SIG-M5 treated with dmso at 0.1 percent for 504 hours (cell line): ENCODE measurements around the gene UNCX.
"Not testable (repeated sequence)": the region's sequence is repeated elsewhere in the genome, so short reads cannot be mapped to it uniquely, and the experiment has no call there.

Experiments used
- DNase-seq: peaks from one replicate; lab custom pipeline; 2025; ENCODE audit not compliant: unreplicated experiment; lab: John Stamatoyannopoulos, UW

The UNCX gene

GRCh38 chr7:1232623-1233332 is at the start of gene UNCX:
TSS of gene UNCX (plus strand) at chr7:1232872. CDS start at chr7:1233018, 146 bp downstream.
- no peak for DNase-seq

GRCh38 chr7:1187127-1187526 is 45.5 kb upstream of the UNCX start:
- DNase-seq, result no peak

DNA sequence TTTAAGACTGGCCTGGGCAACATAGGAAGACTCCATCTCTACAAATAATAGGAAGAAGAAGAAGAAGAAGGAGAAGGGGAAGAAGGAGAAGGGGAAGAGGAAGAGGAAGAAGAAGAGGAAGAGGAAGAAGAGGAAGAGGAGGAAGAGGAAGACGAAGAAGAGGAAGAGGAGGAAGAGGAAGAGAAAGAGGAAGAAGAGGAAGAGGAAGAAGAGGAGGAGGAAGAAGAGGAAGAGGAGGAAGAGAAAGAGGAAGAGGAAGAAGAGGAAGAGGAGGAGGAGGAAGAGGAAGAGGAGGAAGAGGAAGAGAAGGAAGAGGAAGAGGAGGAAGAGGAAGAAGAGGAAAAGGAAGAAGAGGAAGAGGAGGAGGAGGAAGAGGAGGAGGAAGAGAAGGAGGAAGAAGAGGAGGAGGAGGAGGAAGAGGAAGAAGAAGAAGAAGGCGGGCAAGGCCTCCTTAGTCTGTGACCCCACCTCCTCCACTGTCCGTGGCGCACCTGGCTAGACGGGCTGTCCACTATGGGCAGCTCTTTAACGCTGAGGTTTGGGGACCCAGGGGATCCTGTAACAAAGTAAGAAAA is 43.9 kb upstream of the UNCX start:
- no peak for DNase-seq

DNA sequence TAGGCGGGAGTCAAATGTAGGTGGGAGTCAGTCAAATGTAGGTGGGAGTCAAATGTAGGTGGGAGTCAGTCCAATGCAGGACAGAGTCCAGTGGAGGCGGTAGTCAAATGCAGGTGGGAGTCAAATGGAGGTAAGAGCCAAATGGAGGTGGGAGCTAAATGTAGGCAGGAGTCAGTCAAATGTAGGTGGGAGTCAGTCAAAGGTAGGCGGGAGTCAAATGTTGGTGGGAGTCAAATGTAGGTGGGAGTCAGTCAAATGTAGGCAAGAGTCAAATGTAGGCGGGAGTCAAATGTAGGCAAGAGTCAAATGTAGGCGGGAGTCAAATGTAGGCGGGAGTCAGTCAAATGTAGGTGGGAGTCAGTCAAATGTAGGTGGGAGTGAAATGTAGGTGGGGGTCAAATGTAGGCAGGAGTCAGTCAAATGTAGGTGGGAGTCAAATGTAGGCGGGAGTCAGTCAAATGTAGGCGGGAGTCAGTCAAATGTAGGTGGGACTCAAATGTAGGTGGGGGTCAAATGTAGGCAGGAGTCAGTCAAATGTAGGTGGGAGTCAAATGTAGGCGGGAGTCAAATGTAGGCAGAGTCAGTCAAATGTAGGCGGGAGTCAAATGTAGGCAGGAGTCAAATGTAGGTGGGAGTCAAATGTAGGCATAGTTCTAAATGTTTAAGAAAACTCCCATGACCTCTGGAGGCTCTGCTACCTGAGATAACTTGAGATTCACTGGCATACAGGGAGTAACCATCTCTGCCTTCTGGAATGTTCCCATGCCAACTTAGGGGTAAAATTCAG is 42.5 kb upstream of the UNCX start:
- DNase-seq, result no peak

- DNase-seq, result peak; percentile 85
Measured at GRCh38 chr7:1192171-1192676, 40.4 kb upstream of the UNCX start.

- peak; percentile 5 for DNase-seq
Measured at GRCh38 chr7:1193593-1194424, 38.9 kb upstream of the UNCX start.

GRCh38 chr7:1196441-1196840 is 36.2 kb upstream of the UNCX start:
- not testable (repeated sequence) for DNase-seq

DNA sequence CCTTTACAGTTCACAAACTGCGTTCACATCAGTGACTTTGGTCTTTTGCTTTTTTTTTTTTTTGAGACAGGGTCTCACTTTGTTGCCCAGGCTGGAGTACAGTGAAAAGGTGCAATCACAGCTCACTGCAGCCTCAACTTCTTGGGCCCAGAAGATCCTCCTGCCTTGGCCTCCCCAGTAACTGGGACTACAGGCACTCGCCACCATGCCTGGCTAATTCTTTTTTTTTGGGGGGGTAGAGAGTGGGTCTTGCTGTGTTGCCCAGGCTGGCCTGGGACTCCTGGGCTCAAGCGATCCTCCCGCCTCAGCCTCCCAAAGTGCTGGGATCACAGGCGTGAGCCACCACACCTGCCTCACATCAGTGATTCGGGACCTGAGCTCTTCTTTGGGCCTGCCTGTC is 35.7 kb upstream of the UNCX start:
- no peak for DNase-seq

GRCh38 chr7:1197997-1198625 is 34.6 kb upstream of the UNCX start:
- DNase-seq, result no peak

- no peak for DNase-seq
Measured at GRCh38 chr7:1200045-1200444, 32.6 kb upstream of the UNCX start.

DNA sequence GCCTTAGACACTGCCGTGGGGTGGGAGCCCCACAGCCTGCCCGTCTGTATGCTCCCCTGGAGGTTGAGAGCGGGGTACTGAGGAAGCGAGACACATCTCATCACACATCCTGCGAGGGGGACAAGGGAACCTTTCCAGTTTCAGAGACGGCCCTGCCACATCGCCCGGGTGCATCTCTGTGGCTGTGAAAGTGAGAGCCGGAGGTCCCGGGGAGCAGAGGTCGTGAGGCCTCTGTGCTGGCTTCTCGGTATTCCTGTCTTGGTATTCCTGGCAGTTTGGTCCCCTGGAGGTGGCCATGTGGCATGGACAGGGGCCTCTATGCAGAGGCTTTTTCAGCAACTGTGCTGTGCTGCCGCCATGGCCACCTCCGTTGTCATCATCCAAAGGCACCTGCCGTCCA is 30.8 kb upstream of the UNCX start:
- no peak for DNase-seq

DNA sequence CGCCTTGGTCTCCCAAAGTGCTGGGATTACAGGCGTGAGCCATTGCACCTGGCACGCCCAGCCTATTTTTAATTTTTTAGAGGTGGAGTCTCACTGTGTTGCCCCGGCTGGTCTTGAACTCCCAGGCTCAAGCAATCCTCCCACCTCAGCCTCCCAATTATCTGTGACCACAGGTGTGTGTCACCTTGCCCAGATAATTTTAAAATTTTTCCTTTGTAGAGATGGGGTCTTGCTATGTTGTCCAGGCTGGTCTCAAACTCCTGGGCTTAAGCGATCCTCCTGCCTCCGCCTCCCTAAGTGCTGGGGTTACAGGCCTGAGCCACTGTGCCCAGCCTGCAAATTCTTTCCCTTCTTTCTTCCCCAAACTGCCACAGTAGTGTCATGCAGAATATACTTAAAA is 29.8 kb upstream of the UNCX start:
- DNase-seq, result not testable (repeated sequence)

GRCh38 chr7:1204460-1205140 is 28.1 kb upstream of the UNCX start:
- no peak for DNase-seq

DNA sequence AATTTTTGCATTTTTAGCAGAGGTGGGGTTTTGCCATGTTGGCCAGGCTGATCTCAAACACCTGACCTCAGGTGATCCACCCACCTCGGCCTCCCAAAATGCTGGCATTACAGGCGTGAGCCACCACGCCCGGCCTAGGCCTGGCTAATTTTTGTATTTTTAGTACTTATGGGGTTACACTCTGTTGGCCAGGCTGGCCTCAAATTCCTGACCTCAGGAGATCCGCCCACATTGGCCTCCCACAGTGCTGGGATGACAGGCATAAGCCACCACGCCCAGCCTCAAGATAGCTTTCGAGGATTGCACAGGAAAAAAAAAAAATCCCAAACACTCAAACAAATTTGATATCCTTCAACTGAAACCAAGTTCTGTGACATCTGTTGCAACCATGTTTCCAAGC is 26.9 kb upstream of the UNCX start:
- not testable (repeated sequence) for DNase-seq

- DNase-seq, result no peak
Measured at GRCh38 chr7:1209097-1209496, 23.6 kb upstream of the UNCX start.

DNA sequence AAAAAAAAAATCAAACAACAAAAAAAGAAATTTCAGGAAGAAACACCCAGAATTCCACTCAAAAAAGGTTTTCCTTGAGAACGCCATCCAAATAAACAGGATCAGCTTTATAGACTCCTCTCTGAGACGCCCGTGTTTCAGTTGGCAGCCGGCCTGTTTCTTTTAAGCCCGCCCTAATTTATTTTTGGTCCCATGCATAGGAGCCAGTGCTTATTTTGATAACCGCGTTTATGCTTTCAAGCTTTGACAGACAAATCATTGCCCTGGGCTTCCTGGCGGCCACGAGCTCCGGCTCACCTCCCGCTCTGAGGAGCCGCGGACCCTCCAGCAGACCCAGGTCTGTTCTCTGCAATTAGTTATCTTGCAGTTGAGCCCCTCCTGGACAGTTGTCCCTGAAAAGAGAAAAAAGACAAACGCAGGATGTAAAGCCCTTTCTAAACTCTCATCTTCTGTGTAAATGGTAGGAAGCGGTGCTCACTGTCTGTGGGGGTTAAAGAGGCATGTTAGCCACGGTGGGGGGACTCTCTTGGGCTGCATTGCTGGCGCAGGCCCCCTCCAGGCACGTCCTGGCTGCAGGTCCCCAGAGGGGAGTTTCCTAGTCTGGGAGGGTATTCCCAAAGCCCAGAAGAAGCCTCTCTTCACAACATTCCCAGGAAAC is 22.2 kb upstream of the UNCX start:
- no peak for DNase-seq

- DNase-seq, result no peak
Measured at GRCh38 chr7:1210979-1211608, 21.6 kb upstream of the UNCX start.

DNA sequence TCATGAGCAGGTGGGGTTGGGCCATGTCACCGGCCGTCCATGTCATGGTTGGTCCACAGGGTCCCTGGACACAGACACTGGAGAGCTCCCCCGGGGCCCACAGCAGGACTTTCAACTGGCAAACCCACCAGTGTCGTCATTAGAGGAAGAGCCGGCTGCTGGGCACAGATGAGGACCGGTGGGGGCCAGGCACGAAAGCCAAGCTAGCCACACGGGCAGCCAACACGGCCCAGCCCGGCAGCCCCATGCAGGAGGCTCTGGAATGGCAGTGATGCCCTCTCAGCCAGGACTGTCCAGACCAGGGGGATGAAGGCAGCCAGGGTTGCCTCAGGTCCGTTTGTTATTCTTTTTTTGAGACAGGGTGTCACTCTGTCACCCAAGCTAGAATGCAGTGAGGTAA is 21.1 kb upstream of the UNCX start:
- no peak for DNase-seq

- DNase-seq, result not testable (repeated sequence)
Measured at GRCh38 chr7:1212025-1212424, 20.6 kb upstream of the UNCX start.
